GM12878 (cell line): ENCODE data around the gene ZFP36. TPM values are rescaled to one million over a fixed set of nuclear protein-coding genes. Genes with fewer than 3 reads are reported as not detected.

Experiments used
- ATAC-seq: fragments of 200-7000 bp; cut with Tn5 transposase; 3 replicates; pipeline ENCODE4 v1.9.1; 2020; ENCODE audit warnings: mild to moderate bottlenecking, moderate library complexity
- BruUV-seq: library from RNA; stranded (reverse); fragments of 400-500 nt; replicated peaks from 2 replicates; lab custom pipeline; 2021; lab: Mats Ljungman, UMichigan
- CTCF ChIA-PET: fragments of 300-600 bp; sonication (Branson Sonifier 250); formaldehyde crosslinking; extraction: SDS; loops from one replicate; lab custom pipeline; 2021; ENCODE audit warnings: inconsistent platforms; lab: Yijun Ruan, JAX
- POLR2A ChIA-PET: fragments of 350-600 bp; formaldehyde crosslinking; extraction: SDS; loops from one replicate; lab custom pipeline; 2021; ENCODE audit warnings: inconsistent platforms; lab: Charles Lee
- RAD21 ChIA-PET: fragments of 300-600 bp; sonication (Branson Sonifier 250); formaldehyde crosslinking; loops from one replicate; lab custom pipeline; 2023; ENCODE audit warnings: antibody characterized with exemption; ENCODE audit not compliant: unreplicated experiment; lab: Charles Lee
- SMC1A ChIA-PET: fragments of 300-600 bp; sonication (Branson Sonifier 250); formaldehyde crosslinking; loops from one replicate; lab custom pipeline; 2023; ENCODE audit not compliant: unreplicated experiment, uncharacterized antibody; lab: Charles Lee
- DNase-seq: peaks from one replicate; pipeline ENCODE4 v3.0.0-alpha.2; 2011; ENCODE audit warnings: low read depth, low spot score
- FAIRE-seq: peaks from 3 replicates; lab custom pipeline; 2011; peaks lifted over from hg19 to GRCh38; lab: Jason Lieb, UNC
- H2AFZ ChIP-seq: 2 replicates; pipeline ENCODE4 v1.6.0; 2011; ENCODE audit warnings: low read depth, low read length, control low read depth; ENCODE audit not compliant: control insufficient read depth
- H3K27ac ChIP-seq: 2 replicates; pipeline ENCODE4 v1.5.1; 2011; ENCODE audit warnings: control low read depth; ENCODE audit not compliant: control insufficient read depth, insufficient read depth
- H3K27me3 ChIP-seq, 2 experiments: replicated peaks in 1 of 2; 2 replicates each; pipeline versions ENCODE4 v1.6.0 to v1.6.1; 2011; ENCODE audit warnings: low read length in 1 of 2; ENCODE audit not compliant: control insufficient read depth in 2 of 2, insufficient read depth in 2 of 2
- H3K36me3 ChIP-seq, 2 experiments: 2 replicates each; pipeline ENCODE4 v1.5.1; 2011; ENCODE audit warnings: low read length in 1 of 2; ENCODE audit not compliant: control insufficient read depth in 2 of 2, insufficient read depth in 2 of 2
- H3K4me1 ChIP-seq: 2 replicates; pipeline ENCODE4 v1.6.1; 2011; ENCODE audit warnings: mild to moderate bottlenecking, low read length, moderate library complexity, mixed read lengths; ENCODE audit not compliant: control insufficient read depth, insufficient read depth
- H3K4me2 ChIP-seq: 2 replicates; pipeline ENCODE4 v1.6.0; 2011; ENCODE audit warnings: control low read depth; ENCODE audit not compliant: control insufficient read depth, insufficient read depth
- H3K4me3 ChIP-seq: fragments of 200-600 bp; sonication (generic); 2 replicates; pipeline ENCODE4 v1.5.1; 2016
- H3K79me2 ChIP-seq: 2 replicates; pipeline ENCODE4 v1.6.0; 2011; ENCODE audit warnings: low read length; ENCODE audit not compliant: control insufficient read depth, insufficient read depth
- H3K9ac ChIP-seq: 2 replicates; pipeline ENCODE4 v1.8.0; 2011; ENCODE audit warnings: low read length, control low read depth, mixed read lengths; ENCODE audit not compliant: control insufficient read depth, insufficient read depth
- H3K9me3 ChIP-seq: replicated peaks from 3 replicates; pipeline ENCODE4 v1.5.1; 2011; ENCODE audit warnings: mild to moderate bottlenecking, low read length; ENCODE audit not compliant: control insufficient read depth, insufficient read depth
- H4K20me1 ChIP-seq: 2 replicates; pipeline ENCODE4 v1.6.0; 2011; ENCODE audit not compliant: control insufficient read depth, insufficient read depth
- FOXK2 ChIP-seq: fragments of 450-650 bp; IDR thresholded peaks from 2 replicates; pipeline ENCODE4 v1.6.1; 2017; ENCODE audit warnings: mild to moderate bottlenecking, moderate library complexity
- HCFC1 ChIP-seq: fragments of 150-350 bp; IDR thresholded peaks from 2 replicates; pipeline ENCODE4 v1.6.1; 2014; ENCODE audit warnings: low read length
- MEF2B ChIP-seq: fragments of 450-650 bp; IDR thresholded peaks from 2 replicates; pipeline ENCODE4 v1.6.1; 2018; ENCODE audit warnings: mild to moderate bottlenecking, moderate library complexity; ENCODE audit not compliant: partially characterized antibody, poor library complexity, severe bottlenecking
- NBN ChIP-seq: fragments of 450-650 bp; IDR thresholded peaks from 2 replicates; pipeline ENCODE4 v1.6.1; 2016
- NKRF ChIP-seq: fragments of 450-650 bp; conservative IDR thresholded peaks from 2 replicates; pipeline ENCODE4 v1.6.1; 2017; ENCODE audit warnings: mild to moderate bottlenecking, moderate library complexity
- PAX8 ChIP-seq: fragments of 450-650 bp; IDR thresholded peaks from 2 replicates; pipeline ENCODE4 v1.6.1; 2017; ENCODE audit warnings: mild to moderate bottlenecking, moderate library complexity
- SMAD5 ChIP-seq: IDR thresholded peaks from 2 replicates; pipeline ENCODE4 v1.6.1; 2016; ENCODE audit warnings: antibody characterized with exemption, low read depth
- TARDBP ChIP-seq: IDR thresholded peaks from 2 replicates; pipeline ENCODE4 v1.6.1; 2016; ENCODE audit warnings: borderline replicate concordance
- USF1 ChIP-seq: IDR thresholded peaks from 2 replicates; pipeline ENCODE4 v1.6.1; 2011; ENCODE audit warnings: borderline replicate concordance, low read depth, mild to moderate bottlenecking, moderate library complexity, mixed read lengths, low read length; ENCODE audit not compliant: insufficient read depth; ENCODE audit errors: extremely low read length
- WRNIP1 ChIP-seq: IDR thresholded peaks from 2 replicates; pipeline ENCODE4 v1.6.1; 2011; ENCODE audit warnings: low read depth, low read length, improper control_type of control experiment, borderline replicate concordance
- ZNF384 ChIP-seq: IDR thresholded peaks from 2 replicates; pipeline ENCODE4 v1.6.1; 2012; ENCODE audit warnings: low read depth, mild to moderate bottlenecking, low read length, improper control_type of control experiment, borderline replicate concordance
- ZNF622 ChIP-seq: fragments of 450-650 bp; IDR thresholded peaks from 2 replicates; pipeline ENCODE4 v1.6.1; 2017; ENCODE audit warnings: mild to moderate bottlenecking, inconsistent platforms
- WGBS: methylation state at CpG from one replicate; pipeline ENCODE4 v1.1.6; 2016; ENCODE audit warnings: low lambda C conversion rate; ENCODE audit not compliant: insufficient replicate concordance, insufficient coverage; ENCODE audit errors: missing lambda C conversion rate; 5-methylcytosine and 5-hydroxymethylcytosine counted together
- in situ Hi-C: fragments of 300-500 bp; cut with MboI; formaldehyde crosslinking; loops from 9 replicates; pipeline ENCODE4 v1.14.3; 2018; ENCODE audit warnings: mixed read lengths
- intact Hi-C: fragments of 100-400 bp; cut with micrococcal nuclease; formaldehyde crosslinking; loops from one replicate; pipeline ENCODE4 v1.14.2; 2022; ENCODE audit not compliant: unreplicated experiment
- polyA plus RNA-seq, 11 experiments: library from polyadenylated mRNA; depleted of rRNA in 4 of 11; unstranded in 6 of 11; stranded (reverse) in 5 of 11; fragments of >200 nt; fragmentation: Nextera tagmentation in 4 of 11; fragmentation: Illumina TruSeq in 1 of 11; extraction: Ambion mirVana in 4 of 11; extraction: Trizol in 1 of 11; gene quantifications; 1 replicate in 1 of 11; 2 replicates in 10 of 11; pipeline versions ENCODE4 v1.2.1 to v1.2.3, GENCODE V29; 2011 to 2016; ENCODE audit warnings: inconsistent platforms in 2 of 11, missing spikeins in 2 of 11, low read depth in 1 of 11
- total RNA-seq, 4 experiments: library from RNA; depleted of rRNA in 3 of 4; stranded (reverse); fragments of >200 nt in 3 of 4; fragmentation: Illumina TruSeq in 1 of 4; extraction: Trizol in 1 of 4; gene quantifications; 2 replicates each; pipeline versions ENCODE4 v1.2.1 to v1.2.3, GENCODE V29; 2013 to 2021

Gene ZFP36
- total and polyA plus RNA-seq, 10 of the 15 experiments (the other 5 are each of a cell fraction or from before 2014, with no cell fraction given), result 5.3 to 55.0 (median 18.1) TPM

GRCh38 chr19:39370735-39371134, 35.9 kb upstream of the ZFP36 start:
- POLR2A ChIA-PET, result no interaction called here
- 100% methylated on average over 5 of the region's 5 CpGs for WGBS

More at GRCh38 chr19:39370735-39371134, 35.9 kb upstream of the ZFP36 start:
- no peak overlapping the region for H3K4me2 ChIP-seq
- intact Hi-C loops, result no loop called here
- no peak overlapping the region for H3K27ac ChIP-seq
- FAIRE-seq (no peak), DNase-seq (no peak), ATAC-seq (no peak)
- no peaks in the 10 kb centered on the region for H3K79me2 ChIP-seq
- ChIA-PET SMC1A (no interaction called here), RAD21 (no interaction called here), CTCF (no interaction called here)
- H3K27me3 ChIP-seq, result no peaks in the 10 kb centered on the region
- no peaks in the 10 kb centered on the region for H3K4me1 ChIP-seq
- H3K9ac ChIP-seq, result no peak overlapping the region
- H4K20me1 ChIP-seq, result no peaks in the 10 kb centered on the region
- in situ Hi-C loops, result no loop called here
- H3K36me3 ChIP-seq, result peaks cover 4 to 17% of the 10 kb centered on the region in 2 experiments; a peak in 3 of 4 replicates
- no peak overlapping the region for H3K4me3 ChIP-seq
- BruUV-seq, result no TSS peak
- no peaks in the 10 kb centered on the region for H3K9me3 ChIP-seq
- no peak for TF ChIP-seq ZNF384
- TF ChIP-seq ZNF622, result no peak
- no peak for TF ChIP-seq USF1
- no peak for TF ChIP-seq FOXK2
- TF ChIP-seq MEF2B, result no peak
- no peak for TF ChIP-seq PAX8
- no peak for TF ChIP-seq NKRF
- no peak for TF ChIP-seq HCFC1
- no peak for TF ChIP-seq TARDBP
- no peak for TF ChIP-seq WRNIP1
- TF ChIP-seq NBN, result no peak
- no peak for TF ChIP-seq SMAD5
- no peak overlapping the region for H2AFZ ChIP-seq
